HG02938 (cell line): ENCODE data around the gene AGPAT1.
"Not testable (repeated sequence)": the region's sequence is repeated elsewhere in the genome, so short reads cannot be mapped to it uniquely, and the experiment has no call there.

Source experiments
- ATAC-seq: cut with Tn5 transposase; IDR thresholded peaks from one replicate; pipeline ENCODE4 v1.9.1; 2021; ENCODE audit warnings: mild to moderate bottlenecking, moderate library complexity; ENCODE audit not compliant: unreplicated experiment

Gene AGPAT1

DNA sequence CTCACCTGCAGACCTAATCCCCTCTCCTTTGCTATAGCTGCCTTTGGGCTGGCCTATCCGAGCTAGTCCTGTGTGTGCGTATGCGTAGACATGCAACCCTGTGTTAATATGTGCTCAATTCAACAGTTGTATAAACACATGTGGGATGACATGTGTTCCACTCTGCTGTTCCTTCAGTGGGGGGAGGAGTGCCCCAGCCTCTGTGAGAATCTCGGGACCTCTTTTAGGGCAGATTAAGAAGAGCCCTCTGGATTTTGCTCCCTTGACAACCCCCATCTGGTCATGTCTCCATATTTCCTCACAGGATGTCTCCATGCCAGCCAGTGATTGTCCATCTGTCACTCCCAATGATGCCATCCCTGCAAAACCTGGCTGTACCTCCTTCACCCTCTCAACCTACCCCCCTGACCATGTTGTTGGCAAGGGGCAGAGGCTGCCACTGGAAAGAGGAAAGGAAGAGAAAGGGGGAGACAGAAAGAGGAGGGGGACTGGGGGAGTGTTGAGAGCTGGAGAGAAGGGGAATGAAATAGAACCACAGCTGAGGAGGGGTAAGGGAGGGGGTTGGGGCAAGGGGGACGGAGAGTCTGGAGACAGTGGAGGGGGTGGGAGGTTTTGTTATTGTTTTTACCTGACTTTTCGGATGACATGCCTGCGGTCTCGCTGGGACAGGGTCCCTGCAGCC is 24.6 kb downstream of the AGPAT1 start:
- no peak for ATAC-seq

DNA sequence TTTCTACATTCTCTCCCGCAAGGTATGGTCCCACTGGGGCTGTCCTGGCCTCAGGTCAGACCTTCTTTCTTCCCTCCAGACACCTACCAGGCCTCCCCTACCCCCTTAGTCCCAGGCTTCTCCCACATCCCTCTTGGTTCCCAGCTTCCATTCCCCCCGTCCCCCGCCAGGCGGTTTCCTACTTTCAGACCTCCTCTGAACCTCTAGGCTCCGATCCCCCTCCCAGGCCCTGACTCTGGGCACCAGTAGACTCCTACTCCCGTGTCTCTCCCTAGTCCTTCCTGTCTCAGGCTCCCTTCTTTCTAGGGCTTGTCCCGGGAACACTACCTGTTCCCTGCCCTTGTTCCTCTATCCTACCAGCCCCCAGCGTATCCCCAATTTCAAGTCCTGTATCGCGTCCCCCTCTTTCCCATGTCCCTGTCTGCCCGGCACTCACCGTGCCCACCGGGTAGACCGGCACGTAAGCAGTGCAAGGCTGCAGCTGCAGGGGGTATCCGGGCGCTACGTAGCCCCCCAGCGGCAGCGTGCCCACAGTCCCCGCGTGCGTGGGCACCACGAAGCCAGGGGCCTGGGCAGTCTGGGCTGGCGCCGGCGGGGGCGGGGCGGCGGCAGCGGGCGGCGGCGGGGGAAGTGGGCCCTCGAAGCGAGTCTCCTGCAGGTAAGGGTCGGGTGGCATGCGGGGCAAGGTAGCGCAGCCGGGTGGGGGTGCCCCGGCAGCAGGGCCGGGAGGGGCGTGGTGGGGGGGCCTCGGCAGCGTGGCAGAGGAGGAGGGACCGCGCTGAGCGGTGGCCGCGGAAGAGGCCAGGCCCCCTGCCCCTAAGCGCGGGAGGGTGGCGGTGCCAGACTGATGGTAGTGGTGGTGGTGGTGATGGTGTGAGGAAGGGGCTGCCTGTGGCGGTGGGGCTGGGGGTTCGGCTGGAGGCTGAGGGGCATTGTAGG is 25.7 kb downstream of the AGPAT1 start:
- ATAC-seq = no peak

DNA sequence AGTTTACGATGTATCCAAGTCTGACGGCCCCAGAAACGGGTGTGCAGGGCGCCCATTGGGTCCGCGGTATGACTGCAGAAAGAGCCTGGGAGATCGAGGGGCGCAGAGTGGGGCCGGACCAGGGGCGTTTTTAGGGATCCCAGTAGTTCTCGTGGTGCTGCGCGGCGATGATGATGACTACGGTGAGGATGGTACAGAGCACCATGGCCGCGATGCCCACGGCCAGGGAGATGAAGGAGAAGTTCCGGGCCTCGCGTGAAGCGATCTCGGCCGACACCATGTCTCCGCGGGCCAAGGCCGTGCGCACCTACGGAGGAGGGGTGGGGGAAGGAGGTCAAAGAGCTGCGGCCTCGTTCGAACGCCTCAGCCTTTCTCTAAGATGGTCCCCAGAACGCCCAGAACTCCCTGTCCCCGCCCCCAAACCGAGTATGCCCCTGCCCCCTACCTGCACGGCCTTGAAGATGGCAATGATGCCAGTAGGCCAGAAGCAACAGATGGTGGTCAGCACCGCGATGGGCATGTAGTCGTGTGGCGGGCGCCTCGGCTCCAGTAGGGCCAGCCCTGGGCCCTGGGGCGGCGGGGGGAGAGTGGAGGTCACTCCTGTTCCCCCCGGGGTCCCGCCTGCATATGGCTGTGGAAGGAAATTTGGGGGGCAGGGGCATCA is 26.7 kb downstream of the AGPAT1 start:
- no peak for ATAC-seq

DNA sequence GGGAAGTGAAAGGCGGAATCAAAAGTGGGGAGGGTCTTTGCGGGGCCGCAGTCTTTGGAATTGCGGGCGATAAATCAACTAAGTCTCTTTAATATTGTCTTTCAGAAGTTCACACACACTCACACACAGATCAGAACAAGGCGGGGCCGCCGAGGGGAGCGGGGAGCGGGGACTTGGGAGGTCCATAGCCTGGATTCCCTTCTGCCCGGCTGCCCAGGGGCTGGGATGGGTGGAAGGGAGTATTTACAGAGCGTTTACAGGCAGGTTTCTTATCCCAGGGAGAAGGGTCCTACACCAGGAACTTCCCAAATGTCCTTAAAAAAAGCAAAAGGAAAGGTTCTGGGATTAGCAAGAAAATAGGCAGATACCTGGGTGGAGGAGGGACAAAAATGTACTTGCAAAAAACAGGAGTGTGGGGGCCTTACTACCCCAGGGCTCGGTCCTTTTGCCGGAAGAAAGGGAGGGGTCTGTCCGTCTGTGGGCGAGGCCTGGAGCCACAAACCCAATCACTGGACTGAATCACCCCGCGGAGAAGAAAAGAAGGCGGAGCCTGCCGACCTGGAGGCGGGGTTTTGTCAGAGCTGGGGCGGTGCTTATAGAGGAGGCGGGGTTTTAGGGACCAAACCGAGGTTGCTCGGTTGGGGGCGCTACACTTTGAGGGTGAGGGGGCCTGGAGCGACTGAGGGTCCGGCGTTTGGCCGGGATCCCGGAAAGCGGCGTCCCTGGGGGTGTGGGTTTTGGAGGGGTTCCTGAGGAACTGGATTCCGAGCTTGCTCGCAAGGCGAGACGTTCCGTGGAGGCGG is 27.4 kb downstream of the AGPAT1 start:
- ATAC-seq = no peak

DNA sequence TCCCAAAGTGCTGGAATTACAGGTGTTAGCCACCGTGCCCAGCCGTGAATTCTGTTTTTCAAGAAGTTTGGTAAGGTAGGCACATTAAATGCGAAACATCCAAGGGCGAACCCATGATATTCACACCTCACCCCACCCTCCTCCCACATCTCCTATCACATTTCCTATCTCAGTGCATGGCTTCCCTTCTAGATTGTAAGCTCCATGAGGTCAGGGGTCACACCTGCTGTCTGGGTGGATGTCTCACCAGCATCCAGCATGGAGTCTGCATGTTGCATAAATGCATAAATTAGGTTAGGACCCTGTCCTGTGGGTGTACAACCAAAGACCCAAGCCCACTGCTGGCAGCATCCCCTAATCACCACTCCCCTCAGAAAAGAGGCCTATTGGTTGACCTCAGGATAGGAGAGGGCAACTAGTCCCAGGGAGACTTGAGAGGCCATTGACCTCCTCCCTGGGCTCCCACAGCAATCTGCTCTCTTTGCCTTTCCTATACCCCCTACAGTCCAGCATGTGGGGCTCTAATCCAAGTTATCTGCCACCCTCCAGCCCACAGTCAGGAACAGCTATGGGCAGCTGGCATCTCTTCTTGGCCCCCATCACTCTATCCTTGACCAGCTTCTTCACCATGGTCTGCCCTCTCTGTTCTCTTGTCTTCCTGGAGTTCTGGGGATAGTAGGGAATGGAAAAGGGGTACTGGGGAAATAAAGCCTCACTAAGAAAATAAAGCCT is 28.3 kb downstream of the AGPAT1 start:
- no peak for ATAC-seq

DNA sequence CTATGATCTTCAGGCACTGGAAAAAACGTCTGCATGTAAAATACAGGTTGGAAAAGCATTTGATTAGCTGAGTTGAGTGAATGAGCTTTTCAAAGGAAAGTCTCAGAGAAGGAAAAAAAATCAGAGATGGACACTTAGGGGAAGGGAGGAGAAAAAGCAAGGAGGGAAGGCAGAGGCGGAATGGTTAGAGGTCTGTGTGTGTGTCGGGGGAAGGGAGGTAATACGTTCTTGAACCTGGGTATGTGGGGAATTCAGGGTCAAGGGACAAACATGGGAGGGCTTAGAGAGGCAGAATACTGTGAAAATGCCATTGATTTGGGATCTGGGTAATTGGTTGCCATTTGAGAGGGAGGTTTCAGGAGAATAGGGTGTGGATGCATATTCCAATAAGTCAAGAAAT is 29.2 kb downstream of the AGPAT1 start:
- no peak for ATAC-seq

DNA sequence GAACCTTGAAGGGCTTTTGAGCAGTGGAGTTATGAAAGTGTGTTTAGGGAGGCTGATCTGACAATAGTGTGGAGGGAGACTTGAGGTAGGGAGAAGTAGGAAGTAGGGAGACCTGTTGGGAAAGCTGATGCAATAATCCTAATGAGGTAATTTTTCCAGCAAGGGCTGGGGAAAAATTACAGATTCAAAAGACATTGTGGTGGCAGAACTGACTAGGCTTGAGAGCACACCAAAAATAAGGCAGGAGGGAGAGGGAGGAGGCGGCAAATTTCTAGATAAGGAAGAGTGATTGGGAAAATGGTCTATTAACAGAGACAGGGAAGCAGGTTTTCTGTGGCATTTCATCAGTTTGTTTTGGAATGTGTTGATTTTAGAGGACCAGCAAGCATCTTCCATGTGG is 29.6 kb downstream of the AGPAT1 start:
- no peak for ATAC-seq

DNA sequence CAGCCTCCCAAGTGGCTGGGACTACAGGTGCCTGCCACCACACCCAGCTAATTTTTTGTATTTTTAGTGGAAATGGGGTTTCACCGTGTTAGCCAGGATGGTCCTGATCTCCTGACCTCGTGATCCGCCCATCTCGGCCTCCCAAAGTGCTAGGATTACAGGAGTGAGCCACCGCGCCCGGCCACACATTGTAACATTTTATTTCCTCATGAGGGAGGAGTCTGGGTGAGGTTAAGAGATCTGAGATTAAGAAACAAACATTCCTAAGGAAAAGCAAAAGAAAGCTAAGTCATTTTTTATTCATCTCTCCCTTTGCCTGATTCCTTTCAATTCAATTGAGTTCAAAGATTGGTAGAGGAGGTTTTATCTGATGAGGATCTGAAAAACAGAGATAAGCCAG is 31.6 kb downstream of the AGPAT1 start:
- not testable (repeated sequence) for ATAC-seq

DNA sequence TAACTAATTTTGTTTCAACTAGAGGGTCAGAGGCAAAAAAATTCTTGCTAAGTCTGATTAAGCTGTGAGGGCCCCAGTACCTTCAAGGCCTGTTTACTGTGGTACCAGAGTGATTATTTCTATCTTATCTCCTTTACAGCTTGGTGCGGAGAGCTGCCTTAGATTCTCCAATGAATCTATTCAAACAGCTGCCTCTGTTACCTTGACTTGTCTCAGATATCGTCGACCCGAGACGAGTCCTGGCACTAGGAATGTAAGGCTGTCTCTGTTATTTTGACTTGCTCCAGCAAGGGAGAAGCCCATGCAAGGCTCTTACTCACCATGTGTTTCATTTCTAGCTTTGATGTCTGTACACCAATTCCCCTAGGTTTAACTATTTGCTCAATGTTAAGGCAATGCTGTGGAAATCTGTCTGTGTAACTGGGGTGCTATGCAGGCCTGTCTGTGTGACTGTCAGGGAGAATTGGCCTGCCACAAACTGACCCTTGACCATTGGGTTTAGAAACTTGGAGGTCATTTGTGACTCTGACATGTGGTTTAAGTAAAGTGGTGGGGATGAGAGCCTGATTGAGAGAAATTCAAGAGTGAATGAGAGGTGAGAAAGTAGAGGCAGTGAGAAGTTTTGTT is 35.4 kb downstream of the AGPAT1 start:
- no peak for ATAC-seq

DNA sequence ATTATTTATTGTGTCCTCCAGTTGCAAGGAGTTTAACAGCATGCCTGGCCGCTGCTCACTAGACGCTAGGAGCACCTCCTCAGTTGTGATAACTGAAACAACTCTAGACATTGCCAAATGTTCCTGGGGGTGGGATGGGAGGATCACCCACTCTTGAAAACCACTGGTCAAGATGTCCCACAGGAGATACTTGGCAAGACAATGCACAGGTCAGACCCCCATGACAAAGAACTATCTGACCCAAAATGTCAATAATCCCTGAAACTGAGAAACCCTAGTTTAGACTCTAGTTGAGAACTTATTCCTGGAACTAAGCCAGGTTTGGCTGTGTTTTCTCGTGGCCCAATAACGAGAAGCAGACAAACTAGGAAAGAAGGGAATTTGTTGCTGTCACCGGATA is 36.3 kb downstream of the AGPAT1 start:
- ATAC-seq = no peak

DNA sequence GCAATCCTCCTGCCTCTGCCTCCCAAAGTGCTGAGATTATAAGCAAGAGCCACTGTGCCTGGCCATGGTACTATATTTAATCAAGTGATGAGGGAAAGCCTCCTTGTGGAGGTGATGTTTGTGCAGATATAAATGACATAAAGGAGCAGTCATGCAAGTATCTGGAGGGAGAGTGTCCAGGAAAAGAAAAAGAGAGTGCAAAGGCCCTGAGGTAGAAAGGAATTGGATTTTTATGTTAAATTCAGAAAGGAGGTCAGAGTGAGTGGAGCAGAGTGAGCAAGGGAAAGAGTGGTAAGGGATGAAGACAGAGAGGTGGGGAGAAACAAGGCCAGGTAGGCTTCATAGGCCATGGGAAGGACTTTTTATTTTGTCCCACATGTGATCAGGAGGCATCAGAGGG is 38.4 kb downstream of the AGPAT1 start:
- no peak for ATAC-seq

DNA sequence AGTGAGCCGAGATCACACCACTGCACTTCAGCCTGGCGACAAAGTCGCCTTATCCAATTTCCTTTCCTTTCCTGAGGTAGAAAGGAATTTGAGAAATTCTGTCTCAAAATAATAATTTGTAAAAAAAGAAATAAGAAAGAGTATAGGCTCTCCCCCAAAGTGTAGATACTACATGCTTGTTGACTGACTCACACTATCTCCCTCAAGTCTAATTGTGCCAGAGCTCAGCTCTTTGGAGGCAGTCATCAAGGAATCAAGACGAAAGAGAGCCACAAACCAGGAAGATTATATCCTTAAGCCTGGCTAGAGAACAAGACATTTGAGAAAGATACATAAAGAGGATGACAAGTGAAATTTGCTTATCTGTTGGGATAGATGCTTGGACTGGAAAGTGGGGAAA is 42.1 kb downstream of the AGPAT1 start:
- ATAC-seq = no peak

DNA sequence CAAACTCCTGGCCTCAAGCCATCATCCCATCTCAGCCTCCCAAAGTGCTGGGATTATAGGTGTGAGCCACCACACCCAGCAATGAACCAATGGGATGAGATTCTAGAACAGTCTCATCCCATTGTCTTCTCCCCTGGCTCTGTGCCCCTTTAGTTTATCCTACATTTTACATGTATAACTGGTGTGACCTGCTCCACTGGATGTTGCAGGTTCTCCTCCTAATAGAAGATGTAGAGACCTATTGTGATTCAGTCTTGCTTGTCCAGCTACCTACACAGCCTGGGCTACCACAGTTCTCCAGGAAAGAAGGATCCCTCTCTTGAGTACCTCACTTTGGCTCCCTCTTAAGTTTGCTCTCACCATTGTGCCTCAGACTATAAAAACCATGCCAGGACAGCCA is 43.8 kb downstream of the AGPAT1 start:
- no peak for ATAC-seq

DNA sequence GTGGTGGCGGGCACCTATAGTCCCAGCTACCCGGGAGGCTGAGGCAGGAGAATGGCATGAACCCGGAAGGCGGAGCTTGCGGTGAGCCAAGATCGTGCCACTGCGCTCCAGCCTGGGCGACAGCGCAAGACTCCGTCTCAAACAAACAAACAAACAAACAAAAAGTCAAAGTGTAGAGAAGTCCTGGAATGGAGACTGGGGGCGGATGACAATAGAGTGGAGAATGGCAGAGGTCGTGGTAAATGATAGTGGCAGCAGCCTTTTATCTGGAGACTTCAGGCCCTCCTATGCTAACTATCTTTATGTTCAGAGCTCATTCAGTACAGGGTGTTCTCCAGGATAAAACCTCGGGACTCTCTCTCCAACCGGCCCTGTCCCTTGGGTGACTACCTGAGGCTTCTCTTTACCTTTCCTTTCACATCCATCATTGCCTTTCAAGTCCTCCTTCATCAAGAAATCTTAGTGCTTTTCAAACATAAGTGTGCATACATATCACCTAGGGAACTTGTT is 44.4 kb downstream of the AGPAT1 start:
- ATAC-seq = no peak

DNA sequence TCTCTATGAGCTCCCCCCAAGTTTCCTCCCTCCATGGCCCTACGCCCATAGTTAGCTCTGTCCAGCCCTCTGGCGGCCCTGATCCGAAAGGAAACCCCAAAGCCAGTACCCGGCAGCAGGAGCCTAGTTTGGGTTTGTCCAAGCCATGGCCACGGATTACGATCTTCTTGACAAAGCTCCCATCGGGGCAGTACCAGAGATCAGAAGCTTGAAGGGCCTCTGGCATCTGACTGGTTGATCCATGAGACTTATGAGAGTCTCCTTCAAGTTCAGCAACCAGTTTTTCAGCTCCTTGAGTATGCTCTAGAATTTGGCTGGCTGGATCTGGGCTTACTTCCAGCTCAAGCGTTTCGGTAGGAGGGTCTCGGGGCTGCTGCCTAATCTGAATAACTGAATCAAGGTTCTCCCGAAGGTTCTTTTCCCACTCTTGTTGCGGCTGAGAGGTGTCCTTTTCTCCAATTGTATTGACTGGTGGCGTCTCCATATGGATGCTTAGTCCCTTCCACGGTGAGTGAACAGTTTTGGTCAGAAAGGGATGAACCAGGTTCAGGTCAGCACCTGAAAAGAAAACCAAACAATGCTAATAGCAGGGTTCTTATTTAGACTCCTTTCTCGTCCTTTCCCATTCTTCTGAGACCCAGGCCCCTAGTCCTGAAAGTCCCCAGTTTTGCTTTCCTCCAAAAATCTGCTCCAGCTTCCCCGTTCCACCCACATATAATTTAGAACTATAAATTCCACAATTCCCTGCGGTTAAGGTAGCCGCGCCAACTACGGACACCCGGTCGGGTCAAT is 46.4 kb downstream of the AGPAT1 start:
- no peak for ATAC-seq

DNA sequence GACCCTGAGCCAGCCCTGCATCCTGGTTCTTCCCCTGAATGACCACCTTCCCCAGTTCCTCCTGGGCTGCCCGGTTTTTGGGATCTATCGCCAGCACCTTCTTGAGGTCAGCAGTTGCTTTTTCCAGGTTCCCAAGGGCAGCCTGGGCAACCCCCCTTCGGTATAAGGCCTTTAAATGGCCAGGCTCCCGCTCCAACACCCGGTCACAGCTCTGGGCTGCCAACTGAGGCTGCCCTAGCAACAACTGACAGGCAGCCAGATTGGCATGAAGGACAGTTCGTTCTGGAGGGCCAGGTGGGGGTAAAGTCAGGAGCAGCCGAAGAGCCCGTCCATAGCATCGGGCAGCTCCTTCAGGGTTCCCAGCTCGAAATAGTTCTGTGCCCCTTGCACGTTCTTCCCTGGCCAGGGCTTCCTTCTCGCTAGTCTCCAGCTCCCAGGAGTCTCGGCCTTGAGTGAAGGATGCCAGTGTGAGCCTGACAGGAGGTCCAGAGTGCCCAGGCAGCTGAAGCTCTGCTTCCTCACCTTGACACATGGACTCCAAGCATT is 47.1 kb downstream of the AGPAT1 start:
- no peak for ATAC-seq

DNA sequence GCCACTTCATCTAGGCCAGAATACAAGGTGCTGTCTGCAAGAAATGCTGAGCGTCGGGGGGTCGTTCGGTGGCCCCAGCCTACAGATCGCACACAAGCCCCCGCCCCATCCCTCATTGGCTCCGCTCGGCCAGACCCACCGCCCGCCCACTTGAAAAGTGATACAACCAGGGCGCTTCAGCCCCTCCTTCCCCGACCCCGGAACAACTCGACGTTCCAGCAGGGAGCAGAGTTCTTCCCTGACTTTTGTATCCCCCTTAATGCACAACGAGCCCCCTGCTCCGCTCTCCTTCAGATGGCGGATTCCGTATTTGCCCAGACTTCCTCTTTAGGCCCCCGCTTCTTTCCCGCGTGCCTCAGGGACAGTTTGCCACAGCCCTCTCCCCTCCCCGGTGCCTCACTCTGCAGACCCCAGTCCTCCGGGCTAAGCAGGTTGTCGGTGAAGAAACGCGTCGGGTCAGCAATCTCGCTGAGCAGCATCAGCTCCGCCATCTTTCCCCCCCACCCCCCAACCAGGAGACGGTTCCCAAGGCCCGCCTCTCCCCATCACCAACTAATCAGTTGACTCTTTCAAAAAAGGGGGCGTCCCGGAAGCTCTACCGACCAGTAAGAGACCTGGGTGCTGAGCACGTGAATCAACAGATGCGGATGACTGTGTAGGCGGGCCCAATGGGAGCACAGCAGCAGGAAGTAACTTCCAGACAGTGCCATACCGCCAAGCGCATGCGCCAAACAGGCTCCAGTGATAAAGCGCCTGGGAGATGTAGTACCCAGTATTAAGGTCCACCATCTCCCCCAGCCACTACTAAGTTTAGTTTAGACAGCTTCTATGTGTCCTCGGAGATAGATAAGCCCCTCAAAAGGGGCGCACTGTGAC is 47.9 kb downstream of the AGPAT1 start, which contains the start of gene ATF6B:
ATF6B (minus strand) TSS at position 530 of the 876 bp plus-strand sequence; CDS start at position 491, 39 bp downstream.
- ATAC-seq = peak; percentile 85

DNA sequence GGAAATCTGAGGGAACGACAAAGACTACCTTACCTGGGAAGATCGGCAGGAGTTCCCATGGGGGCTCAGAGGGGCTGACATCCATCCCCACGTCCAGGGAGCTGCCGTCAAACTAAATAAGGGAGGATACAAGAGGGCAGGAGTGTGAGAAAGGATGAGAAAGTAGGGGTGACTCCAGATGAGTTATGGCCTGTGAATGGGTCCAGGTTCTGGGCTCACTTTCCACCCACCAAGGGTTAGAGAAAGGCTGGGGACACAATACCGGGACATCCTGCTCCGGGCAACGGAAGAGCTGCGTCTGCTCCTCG is 48.5 kb downstream of the AGPAT1 start:
- no peak for ATAC-seq
